NCI-H774 (cell line): ENCODE measurements around the gene LARP1B.
"Not testable (repeated sequence)": the region's sequence is repeated elsewhere in the genome, so short reads cannot be mapped to it uniquely, and the experiment has no call there.

Source experiments
- DNase-seq: peaks from one replicate; lab custom pipeline; 2025; lab: John Stamatoyannopoulos, UW

The LARP1B gene

GRCh38 chr4:128227991-128228571 is 167.0 kb downstream of the LARP1B start:
- DNase-seq = no peak

- DNase-seq = no peak
Measured at GRCh38 chr4:128228845-128229795, 168.0 kb downstream of the LARP1B start.

GRCh38 chr4:128232719-128233118 is 171.6 kb downstream of the LARP1B start:
- DNase-seq = no peak

DNA sequence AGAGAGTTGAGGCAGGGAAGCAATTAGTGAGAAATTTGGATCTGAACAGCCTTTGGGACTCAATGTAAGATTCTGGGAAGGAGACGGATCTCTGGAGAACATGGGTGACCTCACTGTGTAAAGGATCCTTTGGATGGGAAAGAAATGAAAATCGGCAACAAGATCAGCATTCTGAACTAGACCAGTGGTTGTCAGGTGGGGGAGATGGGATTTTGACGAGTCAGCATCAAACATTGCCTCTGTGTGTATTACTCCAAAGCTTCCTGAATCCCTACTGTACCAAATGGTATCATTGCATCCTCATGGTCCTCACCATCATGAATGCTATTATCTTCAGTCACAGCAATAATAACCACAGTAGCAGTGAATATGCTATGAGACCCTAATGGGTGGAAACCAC is 173.7 kb downstream of the LARP1B start:
- DNase-seq = no peak

- no peak for DNase-seq
Measured at GRCh38 chr4:128241019-128241418, 179.9 kb downstream of the LARP1B start.

- DNase-seq = no peak
Measured at GRCh38 chr4:128241425-128241913, 180.4 kb downstream of the LARP1B start.

- DNase-seq = no peak
Measured at GRCh38 chr4:128241981-128242380, 180.9 kb downstream of the LARP1B start.

DNA sequence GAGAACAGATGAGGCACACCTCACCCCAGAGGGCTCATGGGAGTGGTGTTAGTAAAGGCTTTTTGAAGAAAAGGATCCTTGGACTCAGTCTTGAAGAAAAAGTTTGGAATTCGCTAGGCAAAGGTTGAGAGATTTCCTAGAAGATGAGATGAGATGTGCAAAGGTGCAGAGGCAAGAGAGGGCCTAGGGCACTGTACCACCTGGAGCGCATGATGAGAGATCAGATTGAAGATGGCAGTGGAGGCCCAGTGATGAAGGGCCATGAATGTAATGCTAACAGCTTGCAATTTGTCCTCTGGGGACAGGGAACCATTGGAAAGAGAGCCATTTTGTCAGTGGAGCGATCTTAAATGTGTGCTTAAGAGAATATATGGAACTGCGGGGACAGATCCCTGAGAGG is 181.5 kb downstream of the LARP1B start:
- DNase-seq = no peak

DNA sequence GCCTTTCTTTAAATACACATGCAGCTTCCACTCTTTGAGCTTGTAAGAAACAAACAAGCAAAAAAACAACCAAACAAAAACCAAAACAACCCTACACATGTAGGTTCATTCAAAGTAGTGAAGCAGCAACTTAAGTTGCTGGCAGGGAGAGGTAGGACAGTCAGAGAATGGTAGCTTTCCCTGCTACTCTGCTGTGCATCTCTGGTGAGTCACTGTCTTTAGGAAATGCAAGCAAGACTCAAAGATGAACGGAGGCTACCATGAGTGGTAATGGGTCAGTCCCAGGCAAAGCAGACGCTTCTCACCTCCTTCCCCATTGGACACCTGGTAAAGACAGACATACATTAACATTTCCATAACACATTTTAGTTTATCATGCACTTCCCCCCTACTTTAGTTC is 183.3 kb downstream of the LARP1B start:
- DNase-seq = no peak

DNA sequence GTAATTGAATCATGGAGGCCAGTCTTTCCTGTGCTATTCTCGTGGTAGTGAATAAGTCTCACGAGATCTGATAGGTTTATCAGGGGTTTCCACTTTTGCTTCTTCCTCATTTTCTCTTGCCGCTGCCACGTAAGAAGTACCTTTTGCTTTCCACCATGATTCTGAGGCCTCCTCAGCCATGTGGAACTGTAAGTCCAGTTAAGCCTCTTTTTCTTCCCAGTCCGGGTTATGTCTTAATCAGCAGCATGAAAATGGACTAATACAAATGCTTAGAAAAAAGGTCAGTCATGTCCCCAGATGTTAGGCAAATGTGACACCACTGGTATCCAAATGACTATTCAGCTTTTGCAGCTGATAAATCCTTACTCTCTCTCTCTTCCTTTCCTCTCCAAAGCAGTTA is 184.3 kb downstream of the LARP1B start:
- not testable (repeated sequence) for DNase-seq

- DNase-seq = no peak
Measured at GRCh38 chr4:128247906-128248305, 186.8 kb downstream of the LARP1B start.

DNA sequence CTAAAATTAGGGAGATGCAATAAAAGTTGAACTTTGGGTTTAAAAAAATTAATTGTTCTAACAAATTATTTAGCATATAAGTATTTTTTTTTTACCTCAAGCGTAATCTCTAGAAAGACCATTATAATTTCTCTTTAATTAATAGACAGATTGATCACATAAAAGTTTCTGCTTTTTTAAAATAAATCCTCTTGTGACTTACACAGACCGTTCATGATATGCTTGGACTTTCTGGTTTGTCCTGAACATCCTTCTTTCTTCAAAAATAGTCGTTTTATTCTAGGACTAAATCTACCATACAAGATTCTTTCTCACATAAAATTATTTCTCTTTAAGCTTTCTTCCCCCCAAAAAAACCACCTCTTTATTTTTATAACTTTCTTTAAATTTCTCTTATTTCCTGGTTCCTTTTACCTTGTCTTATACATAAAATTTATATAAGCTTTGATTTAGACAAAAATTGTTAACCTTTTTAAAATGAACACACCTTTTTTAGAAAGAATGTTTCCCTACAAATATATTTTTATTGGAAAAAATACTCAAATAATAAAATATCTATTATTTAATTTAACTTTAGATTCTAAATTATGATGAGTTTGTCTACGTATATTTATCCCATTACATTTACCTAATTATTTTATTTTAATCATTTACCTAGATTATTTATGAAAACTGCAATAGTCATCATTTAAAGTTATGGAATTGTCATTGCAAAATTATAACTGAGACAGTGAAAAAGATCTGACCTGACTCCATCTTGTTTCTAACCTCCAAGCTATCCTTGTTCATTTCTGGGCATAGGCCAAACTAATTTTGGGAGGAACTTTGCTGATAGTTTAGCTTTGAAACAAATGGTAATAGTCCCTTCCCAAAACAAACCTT is 188.9 kb downstream of the LARP1B start:
- no peak for DNase-seq

DNA sequence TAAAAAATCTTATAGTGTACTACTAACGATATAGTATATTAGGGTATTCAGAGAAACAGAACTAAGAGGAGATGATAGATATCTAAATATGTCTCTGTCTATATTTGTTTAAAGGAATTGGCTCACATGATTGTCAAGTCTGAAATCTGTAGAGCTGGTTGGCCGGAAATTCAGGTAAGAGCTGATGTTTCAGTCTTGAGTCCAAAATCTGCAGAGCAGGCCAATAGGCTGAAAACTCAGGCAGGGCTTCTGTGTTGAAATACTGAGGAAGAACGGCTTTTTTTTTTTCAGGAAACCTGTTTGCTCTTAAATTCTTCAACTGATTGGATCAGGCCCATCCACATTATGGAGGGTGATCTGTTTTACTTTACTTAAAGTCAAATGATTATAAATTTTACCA is 194.8 kb downstream of the LARP1B start:
- no peak for DNase-seq

DNA sequence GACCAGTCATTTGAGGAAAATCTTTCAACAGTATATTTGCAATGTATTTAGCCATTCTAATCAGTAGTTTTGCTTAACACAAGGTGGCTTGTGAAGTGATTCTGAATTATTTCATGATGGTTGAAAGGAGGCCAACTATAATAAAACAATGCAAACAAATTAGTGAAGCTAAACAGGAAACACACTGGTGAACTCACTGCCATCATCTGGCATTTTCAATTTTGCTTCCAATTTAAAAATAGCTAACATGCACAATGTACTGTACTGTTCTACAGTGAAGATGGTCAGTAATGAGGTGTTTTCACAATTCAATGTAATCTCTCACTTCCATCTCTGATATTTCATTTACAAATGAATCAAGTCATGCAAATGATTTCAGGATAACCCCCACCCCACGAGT is 195.4 kb downstream of the LARP1B start:
- no peak for DNase-seq

GRCh38 chr4:128258166-128258565 is 197.1 kb downstream of the LARP1B start:
- DNase-seq = not testable (repeated sequence)

DNA sequence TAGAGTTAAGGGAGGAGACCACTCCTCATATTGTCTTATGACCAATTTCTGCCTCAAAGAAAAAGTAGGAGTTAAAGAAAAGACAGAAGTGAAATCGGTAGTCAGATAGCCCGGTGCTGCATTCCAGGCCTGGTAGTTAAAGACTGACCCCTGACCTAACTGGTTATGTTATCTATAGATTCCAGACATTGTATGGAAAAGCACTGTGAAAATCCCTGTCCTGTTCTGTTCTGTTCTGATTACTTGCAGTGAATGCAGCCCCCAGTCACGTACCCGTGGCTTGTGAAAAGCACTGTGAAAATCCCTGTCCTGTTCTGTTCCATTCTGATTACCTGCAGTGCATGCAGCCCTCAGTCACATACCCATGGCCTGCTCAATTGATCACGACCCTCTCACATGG is 198.8 kb downstream of the LARP1B start:
- not testable (repeated sequence) for DNase-seq
